Fibroblast of villous mesenchyme (primary cell): ENCODE results near the gene SCAANT1. TPM values are rescaled to one million over a fixed set of nuclear protein-coding genes. Genes with fewer than 3 reads are reported as not detected.

ENCODE experiments used
- DNase-seq: peaks from one replicate; pipeline ENCODE4 v3.0.0-alpha.2; 2010; ENCODE audit warnings: low read depth
- H3K4me3 ChIP-seq: 2 replicates; pipeline ENCODE4 v1.5.1; 2011; ENCODE audit warnings: low read depth, mild to moderate bottlenecking, low read length
- CTCF ChIP-seq: IDR thresholded peaks from 2 replicates; pipeline ENCODE4 v1.5.1; 2012; ENCODE audit warnings: low read depth, mild to moderate bottlenecking, low read length; ENCODE audit not compliant: insufficient read depth
- total RNA-seq: library from RNA; depleted of rRNA; stranded (reverse); fragments of >200 nt; gene quantifications from 2 replicates; pipeline ENCODE4 v1.2.3, GENCODE V29; 2012

SCAANT1 gene
- total RNA-seq, 1 donor, result not detected

- no peak for DNase-seq
- no peak overlapping the region for H3K4me3 ChIP-seq
- no peak for TF ChIP-seq CTCF
Observed at GRCh38 chr3:63922491-63923199, 10.5 kb upstream of the SCAANT1 start.

- no peak for DNase-seq
- H3K4me3 ChIP-seq, result no peak overlapping the region
- no peak for TF ChIP-seq CTCF
Observed at GRCh38 chr3:63921741-63922482, 9.7 kb upstream of the SCAANT1 start.

DNA sequence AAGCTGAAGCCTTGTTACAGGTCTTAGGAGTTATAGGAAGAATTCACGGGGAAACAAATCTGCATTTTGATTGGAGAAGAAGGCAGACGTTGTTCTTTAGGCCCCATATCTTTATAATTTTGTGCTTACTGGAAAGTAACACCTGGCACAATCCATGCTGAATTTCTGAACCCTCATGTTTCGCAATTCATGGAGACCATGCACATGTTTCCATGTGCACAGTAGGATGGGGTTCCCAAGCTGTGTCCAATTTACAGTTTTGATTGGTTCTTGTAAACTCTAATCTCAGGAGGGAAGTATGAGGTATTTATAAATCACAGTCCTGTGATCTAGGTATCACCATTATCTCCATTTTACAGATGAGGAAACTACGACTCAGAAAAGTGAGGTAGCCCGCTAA is 7.8 kb upstream of the SCAANT1 start:
- H3K4me3 ChIP-seq, result no peak overlapping the region
- no peak for DNase-seq
- TF ChIP-seq CTCF, result no peak

GRCh38 chr3:63918321-63918720 is 6.1 kb upstream of the SCAANT1 start:
- TF ChIP-seq CTCF, result no peak
- no peak overlapping the region for H3K4me3 ChIP-seq
- DNase-seq, result peak; percentile 44

DNA sequence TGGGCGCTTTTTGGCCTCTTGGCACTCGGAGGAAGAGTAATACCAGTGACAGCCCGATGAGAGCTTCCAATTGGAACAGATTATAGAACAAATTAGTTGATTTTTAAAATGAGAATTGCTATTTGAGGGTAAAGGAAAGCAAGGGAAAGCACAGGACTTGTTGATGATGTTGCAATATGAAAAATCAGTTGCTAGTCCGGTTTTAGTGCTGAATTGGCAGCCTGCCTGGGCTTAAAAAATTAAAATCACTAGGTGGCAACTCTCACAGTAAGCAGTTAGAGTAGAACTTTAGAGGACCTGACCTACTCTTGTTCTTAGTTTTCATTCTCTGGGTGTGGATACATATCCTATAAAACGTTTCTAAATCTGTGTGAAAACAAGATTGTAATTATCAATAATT is 2.1 kb upstream of the SCAANT1 start:
- DNase-seq, result peak; percentile 69
- no peak overlapping the region for H3K4me3 ChIP-seq
- TF ChIP-seq CTCF, result no peak

DNA sequence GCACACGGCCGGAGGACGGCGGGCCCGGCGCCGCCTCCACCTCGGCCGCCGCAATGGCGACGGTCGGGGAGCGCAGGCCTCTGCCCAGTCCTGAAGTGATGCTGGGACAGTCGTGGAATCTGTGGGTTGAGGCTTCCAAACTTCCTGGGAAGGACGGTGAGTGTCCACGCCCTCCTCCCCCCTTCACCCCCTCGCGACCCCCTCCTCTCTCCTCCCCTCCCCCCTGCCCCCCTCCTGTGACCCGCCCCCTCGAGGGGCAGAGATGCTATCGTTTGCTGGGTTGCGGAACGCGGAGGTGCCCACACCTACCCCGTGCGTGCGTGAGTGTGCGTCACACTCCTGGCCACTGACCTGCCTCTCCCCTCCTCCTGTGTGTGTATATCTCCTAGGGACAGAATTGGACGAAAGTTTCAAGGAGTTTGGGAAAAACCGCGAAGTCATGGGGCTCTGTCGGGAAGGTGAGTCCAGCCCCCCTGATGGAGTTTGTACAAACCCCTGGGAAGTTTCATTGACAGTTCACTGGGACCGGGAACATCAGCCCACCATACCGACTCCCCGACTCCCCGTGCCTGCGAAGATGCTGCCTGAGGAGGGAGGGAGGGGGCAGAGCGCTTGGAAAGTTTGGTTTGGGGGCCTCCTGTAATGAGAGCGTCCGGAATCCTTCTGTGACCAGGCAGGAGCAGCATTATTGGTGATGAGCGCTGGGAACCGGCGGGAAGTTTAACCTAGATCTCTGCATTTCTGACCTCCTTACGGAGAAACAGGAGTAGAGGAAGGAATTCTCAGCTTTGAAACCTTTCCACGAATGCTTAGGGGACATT is 795 bp upstream of the SCAANT1 start:
- peak overlapping the region; percentile 74 for H3K4me3 ChIP-seq
- peak; percentile 76 for DNase-seq
- no peak for TF ChIP-seq CTCF
